Panc1 (cell line): Measurements from ENCODE around the gene NT5DC2. TPM values are rescaled to one million over a fixed set of nuclear protein-coding genes. Genes with fewer than 3 reads are reported as not detected.
A peak's percentile ranks its signal among the peaks of the same experiment; 100 is the strongest.

Experiments
- ATAC-seq: fragments of 200-7000 bp; cut with Tn5 transposase; 2 replicates; pipeline ENCODE4 v1.9.1; 2020; ENCODE audit warnings: mild to moderate bottlenecking, moderate library complexity
- BruUV-seq: library from RNA; stranded (reverse); fragments of 400-500 nt; replicated peaks from 2 replicates; lab custom pipeline; 2021; lab: Mats Ljungman, UMichigan
- CTCF ChIA-PET: fragments of 300-600 bp; sonication (Branson Sonifier 250); formaldehyde crosslinking; loops from one replicate; lab custom pipeline; 2022; ENCODE audit warnings: antibody characterized with exemption; lab: Charles Lee
- POLR2A ChIA-PET: fragments of 300-600 bp; sonication (Branson Sonifier 250); formaldehyde crosslinking; loops from one replicate; lab custom pipeline; 2022; ENCODE audit warnings: antibody characterized with exemption; lab: Charles Lee
- DNase-seq: peaks from one replicate; pipeline ENCODE4 v3.0.0-alpha.2; 2010; ENCODE audit warnings: low read depth, low spot score
- H3K27ac ChIP-seq: 2 replicates; pipeline ENCODE4 v1.5.1; 2011; ENCODE audit warnings: mild to moderate bottlenecking, low read length, inconsistent platforms
- H3K27me3 ChIP-seq: fragments of 200-500 bp; sonication (Bioruptor generic); 2 replicates; pipeline ENCODE4 v1.6.0; 2014; ENCODE audit warnings: low read length, inconsistent platforms; ENCODE audit not compliant: control insufficient read depth, insufficient read depth
- H3K36me3 ChIP-seq: fragments of 200-500 bp; sonication (Bioruptor generic); 2 replicates; pipeline ENCODE4 v1.5.1; 2014; ENCODE audit warnings: inconsistent platforms, mild to moderate bottlenecking, low read length, moderate library complexity; ENCODE audit not compliant: control insufficient read depth, insufficient read depth
- H3K4me1 ChIP-seq: 2 replicates; pipeline ENCODE4 v1.5.1; 2011; ENCODE audit warnings: inconsistent platforms, mild to moderate bottlenecking, low read length, moderate library complexity; ENCODE audit not compliant: control insufficient read depth, insufficient read depth
- H3K4me3 ChIP-seq, 2 experiments: 2 replicates each; pipeline ENCODE4 v1.5.1; 2011 to 2012; ENCODE audit warnings: low read depth in 2 of 2, low read length in 2 of 2, mild to moderate bottlenecking in 2 of 2, inconsistent platforms in 1 of 2, moderate library complexity in 1 of 2
- H3K9me3 ChIP-seq: fragments of 200-500 bp; sonication (Bioruptor generic); 2 replicates; pipeline ENCODE4 v1.5.1; 2014; ENCODE audit warnings: low read depth, mild to moderate bottlenecking, inconsistent platforms, low read length, moderate library complexity; ENCODE audit not compliant: control insufficient read depth, insufficient read depth
- POLR2AphosphoS5 ChIP-seq: IDR thresholded peaks from 2 replicates; pipeline ENCODE4 v1.6.1; 2012; ENCODE audit warnings: mild to moderate bottlenecking, low read depth, low read length, moderate library complexity
- REST ChIP-seq, 2 experiments: IDR thresholded peaks; 2 replicates each; pipeline ENCODE4 v1.6.1; 2011 to 2012; ENCODE audit warnings: low read depth in 2 of 2, control low read depth in 1 of 2, low read length in 1 of 2, mild to moderate bottlenecking in 1 of 2, moderate library complexity in 1 of 2; ENCODE audit not compliant: insufficient read depth in 1 of 2
- SIN3A ChIP-seq: IDR thresholded peaks from 2 replicates; pipeline ENCODE4 v1.6.1; 2012; ENCODE audit warnings: low read depth, mild to moderate bottlenecking, low read length, moderate library complexity, borderline replicate concordance; ENCODE audit not compliant: insufficient read depth
- TCF7L2 ChIP-seq: IDR thresholded peaks from 2 replicates; pipeline ENCODE4 v1.6.1; 2011; ENCODE audit warnings: mild to moderate bottlenecking, low read depth, low read length, inconsistent platforms
- in situ Hi-C: cut with HindIII; loops from 2 replicates; pipeline ENCODE4 v1.10.0; 2016; ENCODE audit warnings: low sequenced_read_pairs, low pct_unique_long_range_greater_than_20kb
- intact Hi-C: fragments of 100-400 bp; cut with micrococcal nuclease; formaldehyde crosslinking; loops from one replicate; pipeline ENCODE4 v1.10.0; 2022; ENCODE audit not compliant: unreplicated experiment
- total RNA-seq: library from RNA; stranded (reverse); gene quantifications from one replicate; pipeline ENCODE4 v1.2.1, GENCODE V29; 2021; ENCODE audit not compliant: unreplicated experiment
- TF ChIP-seq, protein P1 (sequence below): fragments of 450-650 bp; IDR thresholded peaks from 2 replicates; pipeline ENCODE4 v1.5.1; 2017; ENCODE audit warnings: mild to moderate bottlenecking

NT5DC2 gene
- total RNA-seq, 1 experiment from 2014 or later = 137 TPM

GRCh38 chr3:52518723-52519444 lies 14.8 kb downstream of the NT5DC2 start:
- TF ChIP-seq SIN3A (no peak), REST (IDR thresholded peaks at IDR 0.05; ENCODE audit: insufficient read depth in 1 of 2, low read depth in 2 of 2, low read length in 1 of 2) (no peak), TCF7L2 (no peak), POLR2AphosphoS5 (no peak)
- TF ChIP-seq, protein P1, sequence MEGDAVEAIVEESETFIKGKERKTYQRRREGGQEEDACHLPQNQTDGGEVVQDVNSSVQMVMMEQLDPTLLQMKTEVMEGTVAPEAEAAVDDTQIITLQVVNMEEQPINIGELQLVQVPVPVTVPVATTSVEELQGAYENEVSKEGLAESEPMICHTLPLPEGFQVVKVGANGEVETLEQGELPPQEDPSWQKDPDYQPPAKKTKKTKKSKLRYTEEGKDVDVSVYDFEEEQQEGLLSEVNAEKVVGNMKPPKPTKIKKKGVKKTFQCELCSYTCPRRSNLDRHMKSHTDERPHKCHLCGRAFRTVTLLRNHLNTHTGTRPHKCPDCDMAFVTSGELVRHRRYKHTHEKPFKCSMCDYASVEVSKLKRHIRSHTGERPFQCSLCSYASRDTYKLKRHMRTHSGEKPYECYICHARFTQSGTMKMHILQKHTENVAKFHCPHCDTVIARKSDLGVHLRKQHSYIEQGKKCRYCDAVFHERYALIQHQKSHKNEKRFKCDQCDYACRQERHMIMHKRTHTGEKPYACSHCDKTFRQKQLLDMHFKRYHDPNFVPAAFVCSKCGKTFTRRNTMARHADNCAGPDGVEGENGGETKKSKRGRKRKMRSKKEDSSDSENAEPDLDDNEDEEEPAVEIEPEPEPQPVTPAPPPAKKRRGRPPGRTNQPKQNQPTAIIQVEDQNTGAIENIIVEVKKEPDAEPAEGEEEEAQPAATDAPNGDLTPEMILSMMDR = no peak
- no peaks in the 10 kb centered on the region for H3K9me3 ChIP-seq
- DNase-seq (no peak), ATAC-seq (peak; percentile 44)
- ChIA-PET POLR2A (interaction anchor here (0.6 kb wide), 1 partner anchor 650 kb away, joined by 4 read pairs; no protein-coding TSS in a partner anchor), CTCF (no interaction called here)
- no peaks in the 10 kb centered on the region for H3K27me3 ChIP-seq
- no peaks in the 10 kb centered on the region for H3K36me3 ChIP-seq
- in situ Hi-C loops (no loop called here), intact Hi-C loops (no loop called here)
- H3K27ac ChIP-seq = no peak overlapping the region
- no peak overlapping the region for H3K4me3 ChIP-seq
- no peaks in the 10 kb centered on the region for H3K4me1 ChIP-seq
- no TSS peak for BruUV-seq

DNA sequence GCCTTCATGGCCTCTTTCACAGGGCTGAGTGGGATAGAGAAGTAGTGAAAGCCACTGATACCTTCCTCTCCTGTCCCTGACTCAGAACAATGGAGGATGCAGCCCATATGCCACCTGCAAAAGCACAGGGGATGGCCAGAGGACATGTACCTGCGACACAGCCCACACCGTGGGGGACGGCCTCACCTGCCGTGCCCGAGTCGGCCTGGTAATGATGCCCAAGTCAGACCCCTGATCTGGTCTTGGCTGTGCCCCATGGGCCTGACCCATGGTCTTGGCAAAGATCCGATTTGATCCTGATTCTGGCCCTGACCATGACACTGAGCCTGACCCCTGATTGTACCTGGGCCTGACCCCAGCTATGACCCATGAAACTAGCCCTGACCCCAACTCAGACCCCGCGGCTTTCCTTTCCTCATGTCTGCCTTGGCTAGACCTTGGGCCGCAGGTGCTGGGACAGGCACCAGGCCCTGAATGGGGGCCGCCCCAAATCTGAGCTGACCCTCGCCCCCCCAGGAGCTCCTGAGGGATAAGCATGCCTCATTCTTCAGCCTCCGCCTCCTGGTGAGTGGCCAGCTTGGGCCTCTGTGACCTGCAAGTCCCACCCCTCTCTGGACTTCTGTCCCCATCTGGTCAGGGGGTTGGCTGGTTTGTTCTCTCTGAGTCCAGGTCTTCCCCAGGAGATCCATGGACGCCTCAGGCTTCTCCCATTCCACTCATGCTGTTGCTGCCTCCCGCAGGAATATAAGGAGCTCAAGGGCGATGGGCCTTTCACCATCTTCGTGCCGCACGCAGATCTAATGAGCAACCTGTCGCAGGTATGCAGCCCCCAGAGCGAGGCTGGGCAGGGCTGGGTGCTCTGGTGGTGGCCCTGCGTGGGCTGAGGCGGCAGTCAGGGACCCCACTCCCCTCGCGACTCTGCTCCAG lies 15.6 kb downstream of the NT5DC2 start:
- Histone ChIP-seq H3K36me3 (no peaks in the 10 kb centered on the region), H3K4me1 (no peaks in the 10 kb centered on the region), H3K4me3 (no peak overlapping the region), H3K9me3 (no peaks in the 10 kb centered on the region), H3K27me3 (no peaks in the 10 kb centered on the region), H3K27ac (no peak overlapping the region)
- no TSS peak for BruUV-seq
- intact Hi-C loops (no loop called here), in situ Hi-C loops (no loop called here)
- ATAC-seq = no peak
- TF ChIP-seq SIN3A (no peak), REST (IDR thresholded peaks at IDR 0.05; ENCODE audit: insufficient read depth in 1 of 2, low read depth in 2 of 2, low read length in 1 of 2) (no peak)
- TF ChIP-seq, protein P1 = no peak
- CTCF ChIA-PET = no interaction called here
- POLR2A ChIA-PET = interaction anchor here (0.6 kb wide), 1 partner anchor 651 kb away, joined by 4 read pairs; no protein-coding TSS in a partner anchor
- no peak for DNase-seq
